HEK293 (cell line): Measurements from ENCODE around the gene NR4A3.

Experiments
- CTCF ChIA-PET: fragments of 350-600 bp; formaldehyde crosslinking; extraction: SDS; loops from one replicate; lab custom pipeline; 2021; ENCODE audit warnings: antibody characterized with exemption; lab: Yijun Ruan, JAX
- POLR2A ChIA-PET: fragments of 300-600 bp; formaldehyde crosslinking; extraction: SDS; loops from one replicate; lab custom pipeline; 2020; ENCODE audit warnings: antibody characterized with exemption, inconsistent platforms; lab: Yijun Ruan, JAX
- H3K27ac ChIP-seq: fragments of 200-500 bp; sonication (Bioruptor generic); 2 replicates; pipeline ENCODE4 v1.5.1; 2014; ENCODE audit warnings: low read depth, low read length, control low read depth, inconsistent platforms; ENCODE audit errors: extremely low read depth
- H3K36me3 ChIP-seq, 2 experiments: fragments of 200-500 bp in 1 of 2; sonication (Bioruptor generic) in 1 of 2; 1 replicate in 1 of 2; 2 replicates in 1 of 2; pipeline ENCODE4 v1.5.1; 2014 to 2017; ENCODE audit warnings: inconsistent platforms in 2 of 2, low read length in 2 of 2; ENCODE audit not compliant: control insufficient read depth in 2 of 2, insufficient read depth in 1 of 2
- H3K4me1 ChIP-seq: fragments of 200-500 bp; sonication (Bioruptor generic); 2 replicates; pipeline ENCODE4 v1.5.1; 2014; ENCODE audit warnings: mild to moderate bottlenecking, low read length, inconsistent platforms; ENCODE audit not compliant: control insufficient read depth, insufficient read depth
- H3K4me3 ChIP-seq: 2 replicates; pipeline ENCODE4 v1.5.1; 2011; ENCODE audit warnings: low read depth, mild to moderate bottlenecking, control low read depth, low read length, moderate library complexity
- H3K9me3 ChIP-seq: fragments of 200-500 bp; sonication (Bioruptor generic); 2 replicates; pipeline ENCODE4 v1.5.1; 2014; ENCODE audit warnings: low read depth, low read length, inconsistent platforms; ENCODE audit not compliant: control insufficient read depth, insufficient read depth
- CTCF ChIP-seq: fragments of 450-650 bp; formaldehyde crosslinking; IDR thresholded peaks from 2 replicates; pipeline ENCODE4 v1.5.1; 2016; ENCODE audit warnings: missing biosample characterization, missing genetic modification characterization
- EGR2 ChIP-seq: fragments of 450-650 bp; formaldehyde crosslinking; IDR thresholded peaks from 2 replicates; pipeline ENCODE4 v1.5.1; 2016; ENCODE audit warnings: low read depth, missing biosample characterization, missing genetic modification characterization
- GLIS1 ChIP-seq: fragments of 450-650 bp; formaldehyde crosslinking; IDR thresholded peaks from 2 replicates; pipeline ENCODE4 v1.5.1; 2016; ENCODE audit warnings: missing biosample characterization, missing genetic modification characterization
- HOXA7 ChIP-seq: sonication (generic); formaldehyde crosslinking; IDR thresholded peaks from 2 replicates; pipeline ENCODE4 v1.8.1; 2022; ENCODE audit warnings: missing genetic modification reagents, borderline replicate concordance
- KLF8 ChIP-seq: fragments of 450-650 bp; formaldehyde crosslinking; IDR thresholded peaks from 2 replicates; pipeline ENCODE4 v1.5.1; 2016; ENCODE audit warnings: missing biosample characterization, missing genetic modification characterization
- MZF1 ChIP-seq: fragments of 450-650 bp; formaldehyde crosslinking; IDR thresholded peaks from 2 replicates; pipeline ENCODE4 v1.5.1; 2017; ENCODE audit warnings: missing biosample characterization, missing genetic modification characterization, borderline replicate concordance
- OVOL3 ChIP-seq: fragments of 450-650 bp; formaldehyde crosslinking; IDR thresholded peaks from 2 replicates; pipeline ENCODE4 v1.5.1; 2016; ENCODE audit warnings: missing biosample characterization, missing genetic modification characterization
- PRDM1 ChIP-seq: fragments of 450-650 bp; formaldehyde crosslinking; IDR thresholded peaks from 2 replicates; pipeline ENCODE4; 2016; ENCODE audit warnings: missing biosample characterization, missing genetic modification characterization
- PRDM10 ChIP-seq: fragments of 450-650 bp; formaldehyde crosslinking; IDR thresholded peaks from 2 replicates; pipeline ENCODE4 v1.5.1; 2016; ENCODE audit warnings: missing biosample characterization, missing genetic modification characterization
- PRDM2 ChIP-seq: fragments of 450-650 bp; formaldehyde crosslinking; IDR thresholded peaks from 2 replicates; pipeline ENCODE4 v1.5.1; 2016; ENCODE audit warnings: missing biosample characterization, missing genetic modification characterization, borderline replicate concordance
- SP2 ChIP-seq: fragments of 450-650 bp; formaldehyde crosslinking; IDR thresholded peaks from 2 replicates; pipeline ENCODE4 v1.5.1; 2016; ENCODE audit warnings: missing biosample characterization, missing genetic modification characterization
- ZNF10 ChIP-seq: fragments of 450-650 bp; formaldehyde crosslinking; IDR thresholded peaks from 2 replicates; pipeline ENCODE4 v1.5.1; 2017; ENCODE audit warnings: missing biosample characterization, missing genetic modification characterization
- ZNF138 ChIP-seq: fragments of 450-650 bp; formaldehyde crosslinking; IDR thresholded peaks from 2 replicates; pipeline ENCODE4 v1.5.1; 2016; ENCODE audit warnings: missing biosample characterization, missing genetic modification characterization, borderline replicate concordance
- ZNF146 ChIP-seq: fragments of 450-650 bp; formaldehyde crosslinking; IDR thresholded peaks from 2 replicates; pipeline ENCODE4 v1.5.1; 2016; ENCODE audit warnings: missing biosample characterization, missing genetic modification characterization
- ZNF211 ChIP-seq: fragments of 450-650 bp; formaldehyde crosslinking; IDR thresholded peaks from 2 replicates; pipeline ENCODE4 v1.5.1; 2016; ENCODE audit warnings: low read depth, missing biosample characterization, missing genetic modification characterization
- ZNF292 ChIP-seq: fragments of 450-650 bp; formaldehyde crosslinking; IDR thresholded peaks from 2 replicates; pipeline ENCODE4 v1.5.1; 2016; ENCODE audit warnings: low read depth, missing biosample characterization, missing genetic modification characterization, borderline replicate concordance
- ZNF302 ChIP-seq: fragments of 450-650 bp; formaldehyde crosslinking; IDR thresholded peaks from 2 replicates; pipeline ENCODE4 v1.5.1; 2016; ENCODE audit warnings: missing biosample characterization, missing genetic modification characterization, low read depth
- ZNF488 ChIP-seq: fragments of 450-650 bp; formaldehyde crosslinking; IDR thresholded peaks from 2 replicates; pipeline ENCODE4 v1.5.1; 2016; ENCODE audit warnings: missing biosample characterization, missing genetic modification characterization
- ZNF530 ChIP-seq: fragments of 450-650 bp; formaldehyde crosslinking; IDR thresholded peaks from 2 replicates; pipeline ENCODE4 v1.5.1; 2016; ENCODE audit warnings: low read depth, missing biosample characterization, missing genetic modification characterization
- ZNF664 ChIP-seq: fragments of 450-650 bp; formaldehyde crosslinking; IDR thresholded peaks from 2 replicates; pipeline ENCODE4 v1.5.1; 2016; ENCODE audit warnings: missing biosample characterization, missing genetic modification characterization
- ZNF785 ChIP-seq: fragments of 450-650 bp; formaldehyde crosslinking; IDR thresholded peaks from 2 replicates; pipeline ENCODE4 v1.5.1; 2016; ENCODE audit warnings: missing biosample characterization, missing genetic modification characterization
- ZSCAN5A ChIP-seq: fragments of 450-650 bp; formaldehyde crosslinking; IDR thresholded peaks from 2 replicates; pipeline ENCODE4 v1.5.1; 2016; ENCODE audit warnings: missing biosample characterization, missing genetic modification characterization

The NR4A3 gene

GRCh38 chr9:99796231-99796630 is 25.5 kb upstream of the NR4A3 start:
- ChIA-PET POLR2A (no interaction called here), CTCF (interaction anchor here (0.7 to 1.2 kb wide), 3 partner anchors 12 to 651 kb away, joined by 3 to 7 read pairs (median 3); no protein-coding TSS in a partner anchor)
- H3K4me1 ChIP-seq = no peaks in the 10 kb centered on the region
- no peaks in the 10 kb centered on the region for H3K36me3 ChIP-seq
- TF ChIP-seq ZSCAN5A (tag by site-specific recombination) = no peak
- TF ChIP-seq ZNF10 (tag by site-specific recombination) = no peak
- 0 out of 2 replicates have a peak, but pooled peaks have one; percentile 34 for TF ChIP-seq EGR2 (tag by site-specific recombination)
- TF ChIP-seq ZNF530 (tag by site-specific recombination) = no peak
- H3K4me3 ChIP-seq = no peak overlapping the region
- H3K27ac ChIP-seq = no peak overlapping the region
- no peaks in the 10 kb centered on the region for H3K9me3 ChIP-seq

GRCh38 chr9:99801775-99802174 is 19.9 kb upstream of the NR4A3 start:
- peaks cover 0 to 8% of the 10 kb centered on the region in 2 experiments; a peak in 1 of 3 replicates for H3K36me3 ChIP-seq
- ChIA-PET POLR2A (no interaction called here), CTCF (no interaction called here)
- no peaks in the 10 kb centered on the region for H3K9me3 ChIP-seq
- H3K27ac ChIP-seq = no peak overlapping the region
- H3K4me3 ChIP-seq = no peak overlapping the region
- H3K4me1 ChIP-seq = no peaks in the 10 kb centered on the region
- TF ChIP-seq ZNF211 (no peak), GLIS1 (tag by site-specific recombination) (no peak), ZNF488 (tag by site-specific recombination) (no peak), KLF8 (tag by site-specific recombination) (no peak), ZNF785 (tag by site-specific recombination) (no peak), ZNF664 (tag by site-specific recombination) (no peak), CTCF (tag by site-specific recombination) (no peak), HOXA7 (CRISPR knock-in tag) (no peak), ZNF292 (tag by site-specific recombination) (no peak), OVOL3 (no peak), ZNF146 (no peak), PRDM1 (no peak), MZF1 (tag by site-specific recombination) (no peak), EGR2 (tag by site-specific recombination) (no peak), ZNF138 (no peak), SP2 (tag by site-specific recombination) (no peak), PRDM2 (tag by site-specific recombination) (no peak), ZNF302 (no peak), PRDM10 (tag by site-specific recombination) (no peak)
